Vagina (tissue), 2 donors: ENCODE measurements around the gene FAM72D. TPM values are rescaled to one million over a fixed set of nuclear protein-coding genes. Genes with fewer than 3 reads are reported as not detected.
"Not testable (repeated sequence)": the region's sequence is repeated elsewhere in the genome, so short reads cannot be mapped to it uniquely, and the experiment has no call there.

ENCODE experiments used
- DNase-seq, 2 donors: peaks; one replicate each; pipeline ENCODE4 v3.0.0-alpha.2; 2017; ENCODE audit errors: extremely low spot score in 2 of 2
- H3K27ac ChIP-seq: fragments of 200-600 bp; sonication (generic); one replicate; pipeline ENCODE4 v1.5.1; 2019
- H3K27me3 ChIP-seq: fragments of 200-600 bp; sonication (generic); one replicate; pipeline ENCODE4 v1.5.1; 2019
- H3K36me3 ChIP-seq, 2 donors: fragments of 200-600 bp; sonication (generic); one replicate each; pipeline ENCODE4 v1.5.1; 2017 to 2019
- H3K4me1 ChIP-seq: fragments of 200-600 bp; sonication (generic); one replicate; pipeline ENCODE4 v1.5.1; 2019
- H3K4me3 ChIP-seq, 2 donors: fragments of 200-600 bp; sonication (generic); 1 replicate in 1 of 2; 2 replicates in 1 of 2; pipeline ENCODE4 v1.5.1; 2016 to 2019
- H3K9me3 ChIP-seq: fragments of 200-600 bp; sonication (generic); one replicate; pipeline ENCODE4 v1.5.1; 2019
- intact Hi-C: fragments of 100-400 bp; cut with DNase I; formaldehyde crosslinking; loops from one replicate; pipeline ENCODE4 v1.15.1; 2023
- total RNA-seq: library from RNA; depleted of rRNA; stranded (reverse); fragments of >200 nt; gene quantifications from one replicate; pipeline ENCODE4 v1.2.3, GENCODE V29; 2016

The FAM72D gene
- total RNA-seq, 1 donor from 2014 or later: 2.0 TPM

DNA sequence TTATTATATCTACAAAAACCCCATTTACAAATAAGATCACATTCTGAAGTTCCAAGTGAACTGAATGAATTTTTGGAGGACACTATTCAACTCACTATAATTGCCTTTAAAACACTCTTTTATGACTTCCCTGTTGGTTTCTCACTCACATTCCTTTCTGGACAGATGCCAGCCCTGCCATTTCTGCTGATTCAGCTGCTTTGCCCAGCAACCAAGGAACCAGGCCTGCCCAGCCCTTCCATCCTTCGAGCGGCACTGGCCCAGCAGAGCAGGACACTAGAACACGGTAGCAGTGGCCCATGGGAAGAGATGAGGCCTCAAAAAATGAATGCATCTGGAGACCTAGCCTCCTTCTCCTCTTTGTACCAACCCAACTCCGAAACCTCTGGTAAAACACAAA is 50.5 kb downstream of the FAM72D start:
- H3K27ac ChIP-seq, H3K36me3 ChIP-seq, H3K9me3 ChIP-seq, H3K4me1 ChIP-seq, H3K27me3 ChIP-seq, DNase-seq, H3K4me3 ChIP-seq, intact Hi-C loops: not testable (repeated sequence)

DNA sequence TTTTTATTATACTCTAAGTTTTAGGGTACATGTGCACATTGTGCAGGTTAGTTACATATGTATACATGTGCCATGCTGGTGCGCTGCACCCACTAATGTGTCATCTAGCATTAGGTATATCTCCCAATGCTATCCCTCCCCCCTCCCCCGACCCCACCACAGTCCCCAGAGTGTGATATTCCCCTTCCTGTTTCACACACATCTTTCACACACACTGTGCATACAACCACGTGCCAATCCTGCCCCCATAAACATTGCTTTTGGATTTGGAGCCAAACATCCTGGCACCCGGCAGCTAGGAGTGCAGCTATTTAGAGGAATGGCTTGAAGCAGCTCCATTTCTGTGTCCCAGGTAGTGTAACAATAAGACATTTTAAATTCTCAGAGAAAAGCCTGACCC is 51.4 kb downstream of the FAM72D start:
- H3K4me1 ChIP-seq, H3K27me3 ChIP-seq, H3K27ac ChIP-seq, H3K9me3 ChIP-seq, H3K36me3 ChIP-seq, intact Hi-C loops, H3K4me3 ChIP-seq, DNase-seq: not testable (repeated sequence)

DNA sequence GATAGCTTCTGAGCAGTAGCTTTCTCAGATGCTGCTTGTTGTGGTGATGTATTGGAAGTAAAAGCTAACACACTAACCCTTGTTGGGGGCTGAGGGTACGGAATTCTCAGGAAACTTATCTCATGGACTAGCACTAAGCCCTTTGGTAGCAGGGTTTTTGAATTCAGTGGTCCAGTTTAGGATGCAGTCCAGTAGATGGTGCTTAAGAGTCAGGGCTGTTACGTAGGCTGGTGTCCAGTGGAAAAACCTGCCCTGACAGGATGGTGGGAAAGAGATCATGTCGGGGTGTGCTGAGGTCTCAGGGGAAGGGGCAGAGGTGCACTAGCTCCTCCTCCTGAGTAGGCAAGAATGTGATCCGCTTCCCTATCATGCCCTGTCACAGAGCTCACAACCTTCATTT is 59.6 kb downstream of the FAM72D start:
- intact Hi-C loops, H3K9me3 ChIP-seq, H3K36me3 ChIP-seq: not testable (repeated sequence)

DNA sequence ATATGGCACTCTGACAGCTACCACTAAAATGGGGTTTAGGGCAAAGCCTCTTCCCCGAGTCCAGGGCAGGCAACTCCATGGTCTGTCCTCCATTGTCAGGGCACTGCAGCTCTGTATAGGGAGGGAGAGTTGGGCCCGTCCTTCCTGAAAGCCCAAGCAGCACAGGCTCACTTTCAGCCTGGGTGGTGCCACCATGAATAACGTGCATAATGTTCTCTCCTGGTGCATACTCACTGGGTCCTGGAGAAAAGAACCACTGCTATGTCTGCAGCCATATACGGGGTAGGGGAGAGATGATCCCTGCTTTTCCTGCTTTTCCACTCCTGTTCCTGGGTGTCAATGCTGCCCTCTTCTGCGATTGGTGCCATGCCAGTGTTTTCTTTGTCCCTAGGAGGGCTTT is 60.1 kb downstream of the FAM72D start:
- H3K4me3 ChIP-seq, H3K36me3 ChIP-seq, H3K27ac ChIP-seq, H3K9me3 ChIP-seq, intact Hi-C loops, H3K4me1 ChIP-seq, H3K27me3 ChIP-seq: not testable (repeated sequence)
- peak in 1 of 2 donors; percentile 28 for DNase-seq

More for the DNA sequence above, 59.6 kb downstream of the FAM72D start:
- H3K4me1 ChIP-seq, H3K4me3 ChIP-seq, DNase-seq, H3K27me3 ChIP-seq, H3K27ac ChIP-seq: not testable (repeated sequence)

DNA sequence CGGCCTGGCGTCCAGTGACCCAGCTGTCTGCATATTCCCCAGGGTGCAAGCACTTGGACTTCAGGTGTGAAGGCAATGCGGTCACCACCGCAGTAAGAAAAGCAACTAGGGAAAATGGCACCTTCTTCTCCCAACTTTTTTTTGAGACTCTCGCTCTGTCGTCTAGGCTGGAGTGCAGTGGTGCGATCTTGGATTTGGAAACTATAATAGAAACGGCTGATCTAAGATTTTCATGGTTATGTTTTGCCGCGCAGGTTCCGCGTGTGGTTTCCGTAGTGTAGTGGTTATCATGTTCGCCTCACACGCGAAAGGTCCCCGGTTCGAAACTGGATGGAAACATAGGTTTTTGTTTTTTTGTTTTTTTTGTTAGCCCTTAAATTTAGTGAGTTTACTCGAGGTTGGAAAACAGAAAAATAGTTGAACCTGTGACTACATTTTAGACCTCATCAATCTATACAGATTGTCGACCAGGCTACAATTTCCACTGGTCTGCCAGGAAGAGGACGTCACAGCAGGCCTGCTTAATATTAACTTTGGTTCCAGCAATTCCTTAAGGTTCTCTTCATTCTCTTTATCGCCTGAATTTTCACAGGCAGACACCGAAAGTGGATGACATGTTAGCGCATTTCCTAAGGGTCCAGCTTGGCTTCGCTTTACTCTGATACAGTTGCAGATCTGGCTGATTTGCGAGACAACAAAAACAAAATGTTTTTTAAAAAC is 61.3 kb downstream of the FAM72D start:
- not testable (repeated sequence) for DNase-seq, H3K9me3 ChIP-seq
- peak overlapping the region; percentile 22 to 29 for H3K4me3 ChIP-seq

DNA sequence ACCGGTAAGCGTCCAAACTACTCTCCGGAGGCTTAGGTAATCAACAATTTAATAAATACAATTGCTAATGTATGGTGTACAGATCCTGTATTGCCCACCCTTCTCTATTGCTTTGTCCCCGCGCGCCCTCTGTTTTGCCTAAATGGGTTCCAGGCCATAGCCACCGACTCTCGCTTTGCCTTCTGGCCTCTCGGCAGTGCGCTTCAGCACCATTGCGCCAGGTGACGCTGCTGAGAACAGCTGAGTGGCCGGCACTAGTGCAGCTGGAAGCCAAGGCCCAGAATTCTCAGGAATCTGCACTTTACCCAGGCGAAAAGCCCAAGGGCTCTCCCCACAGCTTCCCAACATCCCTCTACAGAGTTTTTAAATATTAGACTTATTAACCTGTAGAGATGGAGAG is 61.9 kb downstream of the FAM72D start:
- H3K4me3 ChIP-seq, H3K27ac ChIP-seq, H3K27me3 ChIP-seq, H3K36me3 ChIP-seq, H3K9me3 ChIP-seq, intact Hi-C loops, DNase-seq, H3K4me1 ChIP-seq: not testable (repeated sequence)

More for the DNA sequence above, 61.3 kb downstream of the FAM72D start:
- intact Hi-C loops, H3K4me1 ChIP-seq, H3K27ac ChIP-seq, H3K27me3 ChIP-seq, H3K36me3 ChIP-seq: not testable (repeated sequence)

DNA sequence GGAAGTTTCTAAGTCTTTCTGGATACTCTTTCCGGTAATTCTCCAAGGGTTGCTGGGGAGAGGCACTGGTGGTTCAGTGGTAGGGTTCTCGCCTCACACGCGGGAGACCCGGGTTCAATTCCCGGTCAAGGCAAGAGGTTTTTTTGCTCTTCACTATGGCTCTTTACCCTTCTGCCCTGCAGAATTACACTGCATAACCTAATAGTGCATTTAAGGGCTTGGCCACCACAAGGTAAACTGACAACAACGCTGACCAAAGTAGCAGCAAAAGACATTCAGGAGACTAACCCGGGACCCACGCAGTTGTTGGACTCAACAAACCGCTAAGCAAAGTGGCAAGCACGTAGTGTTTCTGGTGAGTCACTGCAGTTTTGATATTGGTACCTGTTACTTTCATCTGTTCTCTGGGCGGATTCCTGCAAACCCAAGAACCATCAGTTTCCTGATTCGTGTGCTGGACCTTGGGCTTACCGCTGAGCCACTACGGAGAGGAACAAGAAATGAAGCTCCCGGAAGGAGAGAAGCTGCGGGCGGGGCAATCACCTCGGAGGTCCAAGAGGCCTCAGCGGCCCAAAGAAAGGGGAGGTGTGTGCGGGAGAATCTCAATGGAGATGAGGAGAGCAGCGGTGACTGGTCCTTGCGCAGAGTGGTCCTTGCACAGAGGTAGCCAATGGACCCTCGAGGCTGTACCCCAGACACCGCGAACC is 65.4 kb downstream of the FAM72D start:
- intact Hi-C loops, H3K9me3 ChIP-seq, H3K27me3 ChIP-seq, H3K36me3 ChIP-seq, DNase-seq, H3K27ac ChIP-seq, H3K4me3 ChIP-seq, H3K4me1 ChIP-seq: not testable (repeated sequence)

Other genes with a start within 250 kb of the FAM72D start
- 31.4 TPM for gene SRGAP2B, start 646 bp upstream of the FAM72D start, total RNA-seq
- gene PPIAL4D, start 146.2 kb downstream of the FAM72D start, total RNA-seq: not detected